ENCODE measurements around the gene NOTCH3.

The NOTCH3 gene

GRCh38 chr19:15195371-15196334 is 5.1 kb downstream of the NOTCH3 start:
- peak; percentile 83 for DNase-seq

GRCh38 chr19:15194938-15195337 is 5.9 kb downstream of the NOTCH3 start:
- DNase-seq = no peak

GRCh38 chr19:15191982-15192381 is 8.8 kb downstream of the NOTCH3 start:
- DNase-seq = no peak

- no peak for DNase-seq
These were observed 9.3 kb downstream of the NOTCH3 start for GRCh38 chr19:15191514-15191913.

GRCh38 chr19:15188851-15189250 is 11.9 kb downstream of the NOTCH3 start:
- DNase-seq = no peak

- no peak for DNase-seq
These were observed 13.5 kb downstream of the NOTCH3 start for GRCh38 chr19:15187026-15188007.

GRCh38 chr19:15185188-15185587 is 15.6 kb downstream of the NOTCH3 start:
- DNase-seq = no peak

- no peak for DNase-seq
These were observed 16.0 kb downstream of the NOTCH3 start for GRCh38 chr19:15184776-15185175.

- DNase-seq = peak; percentile 55
These were observed 19.4 kb downstream of the NOTCH3 start for GRCh38 chr19:15181394-15181793.

GRCh38 chr19:15180451-15181390 is 20.1 kb downstream of the NOTCH3 start:
- DNase-seq = peak; percentile 75

- DNase-seq = no peak
These were observed 22.0 kb downstream of the NOTCH3 start for GRCh38 chr19:15178629-15179308.

- peak; percentile 61 for DNase-seq
These were observed 23.3 kb downstream of the NOTCH3 start for GRCh38 chr19:15177269-15178116.

GRCh38 chr19:15175609-15176008 is 25.2 kb downstream of the NOTCH3 start:
- no peak for DNase-seq

- no peak for DNase-seq
These were observed 26.9 kb downstream of the NOTCH3 start for GRCh38 chr19:15173746-15174404.

GRCh38 chr19:15170345-15170744 is 30.4 kb downstream of the NOTCH3 start:
- no peak for DNase-seq

- no peak for DNase-seq
These were observed 31.1 kb downstream of the NOTCH3 start for GRCh38 chr19:15169541-15170285.

- DNase-seq = no peak
These were observed 34.1 kb downstream of the NOTCH3 start for GRCh38 chr19:15166700-15167099.

GRCh38 chr19:15161028-15161984 is 39.5 kb downstream of the NOTCH3 start:
- DNase-seq = peak; percentile 8
